Natural killer cell (primary cell): ENCODE data around the gene LILRA2. TPM values are rescaled to one million over a fixed set of nuclear protein-coding genes. Genes with fewer than 3 reads are reported as not detected.
"Not testable (repeated sequence)": the region's sequence is repeated elsewhere in the genome, so short reads cannot be mapped to it uniquely, and the experiment has no call there.

ENCODE experiments used
- ATAC-seq, 3 donors: fragments of 150-1000 bp in 2 of 3; fragments of 200-7000 bp in 1 of 3; cut with Tn5 transposase; 1 replicate in 1 of 3; 2 replicates in 2 of 3; pipeline ENCODE4 v1.10.0; 2021; ENCODE audit warnings: mild to moderate bottlenecking in 2 of 3, moderate library complexity in 2 of 3
- DNase-seq, 2 donors: peaks; one replicate each; pipeline versions ENCODE4 v3.0.0 to v3.0.0-alpha.2; 2013 to 2021; ENCODE audit warnings: mixed read lengths in 1 of 2
- H3K27ac ChIP-seq: one replicate; pipeline ENCODE4 v1.5.1; 2013; ENCODE audit warnings: mild to moderate bottlenecking, low read length
- H3K27me3 ChIP-seq: one replicate; pipeline ENCODE4 v1.6.1; 2013; ENCODE audit warnings: low read length; ENCODE audit not compliant: control insufficient read depth, insufficient read depth
- H3K36me3 ChIP-seq: one replicate; pipeline ENCODE4 v1.6.1; 2013; ENCODE audit warnings: low read length; ENCODE audit not compliant: control insufficient read depth, insufficient read depth
- H3K4me1 ChIP-seq: one replicate; pipeline ENCODE4 v1.6.1; 2013; ENCODE audit warnings: low read length; ENCODE audit not compliant: control insufficient read depth, insufficient read depth
- H3K4me3 ChIP-seq: one replicate; pipeline ENCODE4 v1.5.1; 2013; ENCODE audit warnings: low read length
- H3K9me3 ChIP-seq: one replicate; pipeline ENCODE4 v1.6.1; 2013; ENCODE audit warnings: low read length; ENCODE audit not compliant: control insufficient read depth, insufficient read depth
- H3K27ac Mint-ChIP-seq, 2 donors: one replicate each; pipeline ENCODE4 v1.8.0; 2022; ENCODE audit warnings: mild to moderate bottlenecking in 2 of 2, mixed read lengths in 2 of 2, moderate library complexity in 1 of 2
- H3K27me3 Mint-ChIP-seq, 2 donors: one replicate each; pipeline ENCODE4 v1.8.0; 2022; ENCODE audit warnings: low read depth in 2 of 2, mixed read lengths in 2 of 2
- H3K36me3 Mint-ChIP-seq: one replicate; pipeline ENCODE4 v1.8.0; 2022; ENCODE audit warnings: mixed read lengths
- H3K4me1 Mint-ChIP-seq, 2 donors: one replicate each; pipeline ENCODE4 v1.8.0; 2022; ENCODE audit warnings: mixed read lengths in 2 of 2
- H3K4me3 Mint-ChIP-seq: one replicate; pipeline ENCODE4 v1.8.0; 2022; ENCODE audit warnings: mild to moderate bottlenecking, moderate library complexity, mixed read lengths
- H3K9me3 Mint-ChIP-seq, 2 donors: one replicate each; pipeline ENCODE4 v1.8.0; 2022; ENCODE audit warnings: mixed read lengths in 2 of 2
- WGBS: methylation state at CpG from one replicate; pipeline ENCODE4 v1.1.7; 2013; ENCODE audit warnings: missing lambda C conversion rate; ENCODE audit not compliant: insufficient coverage; 5-methylcytosine and 5-hydroxymethylcytosine counted together
- intact Hi-C: fragments of 100-400 bp; cut with micrococcal nuclease; formaldehyde crosslinking; loops from one replicate; pipeline ENCODE4 v1.14.2; 2022
- total RNA-seq, 4 donors: library from RNA; stranded (reverse); fragments of 120-200 nt in 1 of 4; gene quantifications; one replicate each; pipeline versions ENCODE4 v1.2.3 to v1.2.4, GENCODE V29; 2013 to 2022
- TF ChIP-seq, protein P1 (sequence below): fragments of 200-600 bp; IDR thresholded peaks from one replicate; pipeline ENCODE4 v1.8.0; 2022; ENCODE audit warnings: antibody characterized with exemption

The LILRA2 gene
- total RNA-seq, 3 donors from 2014 or later (not counting 1 experiment from before 2014, with no cell fraction given) = 1.4 to 8.4 (median 5.6) TPM

DNA sequence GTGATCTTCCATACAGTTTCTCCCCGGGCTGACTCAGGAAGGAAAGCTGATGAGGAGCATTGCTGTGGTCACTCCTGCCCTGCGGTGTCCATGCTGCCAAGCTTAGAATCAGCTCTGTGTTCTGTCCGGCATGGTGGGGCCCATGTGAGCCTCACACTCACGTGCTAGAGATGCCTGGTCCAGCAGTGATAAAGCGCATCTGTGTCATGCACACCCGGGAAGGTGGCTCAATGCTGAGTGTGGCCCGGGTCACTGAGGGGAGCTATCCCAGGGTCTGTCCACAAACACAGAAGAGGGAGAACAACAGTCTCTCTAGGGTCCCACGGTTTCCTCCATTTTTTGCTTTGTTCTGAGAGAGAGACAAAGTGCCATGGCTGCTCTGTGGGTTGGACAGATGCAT, 53.2 kb downstream of the LILRA2 start:
- no peak overlapping the region for H3K4me3 ChIP-seq
- Mint-ChIP-seq H3K9me3 (no peaks in the 10 kb centered on the region), H3K36me3 (no peaks in the 10 kb centered on the region), H3K27me3 (peaks cover 9 to 13% of the 10 kb centered on the region in 2 donors), H3K4me3 (no peak overlapping the region), H3K4me1 (peaks cover 48 to 73% of the 10 kb centered on the region in 2 donors), H3K27ac (peak overlapping the region; percentile 50 to 76)
- H3K36me3 ChIP-seq = peaks cover 5% of the 10 kb centered on the region
- peaks cover 52% of the 10 kb centered on the region for H3K4me1 ChIP-seq
- TF ChIP-seq, protein P1, sequence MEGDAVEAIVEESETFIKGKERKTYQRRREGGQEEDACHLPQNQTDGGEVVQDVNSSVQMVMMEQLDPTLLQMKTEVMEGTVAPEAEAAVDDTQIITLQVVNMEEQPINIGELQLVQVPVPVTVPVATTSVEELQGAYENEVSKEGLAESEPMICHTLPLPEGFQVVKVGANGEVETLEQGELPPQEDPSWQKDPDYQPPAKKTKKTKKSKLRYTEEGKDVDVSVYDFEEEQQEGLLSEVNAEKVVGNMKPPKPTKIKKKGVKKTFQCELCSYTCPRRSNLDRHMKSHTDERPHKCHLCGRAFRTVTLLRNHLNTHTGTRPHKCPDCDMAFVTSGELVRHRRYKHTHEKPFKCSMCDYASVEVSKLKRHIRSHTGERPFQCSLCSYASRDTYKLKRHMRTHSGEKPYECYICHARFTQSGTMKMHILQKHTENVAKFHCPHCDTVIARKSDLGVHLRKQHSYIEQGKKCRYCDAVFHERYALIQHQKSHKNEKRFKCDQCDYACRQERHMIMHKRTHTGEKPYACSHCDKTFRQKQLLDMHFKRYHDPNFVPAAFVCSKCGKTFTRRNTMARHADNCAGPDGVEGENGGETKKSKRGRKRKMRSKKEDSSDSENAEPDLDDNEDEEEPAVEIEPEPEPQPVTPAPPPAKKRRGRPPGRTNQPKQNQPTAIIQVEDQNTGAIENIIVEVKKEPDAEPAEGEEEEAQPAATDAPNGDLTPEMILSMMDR = no peak
- H3K9me3 ChIP-seq = no peaks in the 10 kb centered on the region
- no peak overlapping the region for H3K27ac ChIP-seq
- WGBS = 91% methylated on average over 8 of the region's 8 CpGs
- intact Hi-C loops = no loop called here
- ATAC-seq = no peak
- DNase-seq = no peak
- no peaks in the 10 kb centered on the region for H3K27me3 ChIP-seq

DNA sequence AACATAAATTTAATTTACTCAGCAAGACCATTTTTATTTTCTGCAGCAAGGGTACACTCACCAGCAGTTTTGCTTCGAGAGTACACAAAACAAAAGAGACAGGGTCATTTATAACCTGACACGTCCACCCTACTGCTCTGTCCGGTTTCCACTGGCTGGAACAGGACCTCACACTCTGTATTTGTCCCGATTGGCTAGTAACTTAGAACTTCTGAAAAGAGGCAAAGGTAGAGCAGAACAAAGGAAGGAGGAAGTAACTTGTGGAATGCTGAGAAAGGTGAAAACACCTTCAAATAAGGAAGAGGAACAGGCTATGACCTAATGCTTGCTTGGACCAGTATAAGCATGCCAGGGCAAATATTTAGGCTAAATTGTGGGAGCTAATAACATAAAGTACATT, 54.3 kb downstream of the LILRA2 start:
- H3K9me3 Mint-ChIP-seq, H3K36me3 ChIP-seq, intact Hi-C loops, H3K27ac Mint-ChIP-seq, DNase-seq, H3K9me3 ChIP-seq, H3K4me3 Mint-ChIP-seq, H3K36me3 Mint-ChIP-seq, ATAC-seq, H3K27ac ChIP-seq, H3K27me3 ChIP-seq, H3K4me3 ChIP-seq: not testable (repeated sequence)
- 94% methylated on average over 4 of the region's 4 CpGs for WGBS
- peaks cover 52% of the 10 kb centered on the region for H3K4me1 ChIP-seq
- H3K27me3 Mint-ChIP-seq = peaks cover 9 to 13% of the 10 kb centered on the region in 2 donors
- peaks cover 36 to 61% of the 10 kb centered on the region in 2 donors for H3K4me1 Mint-ChIP-seq

DNA sequence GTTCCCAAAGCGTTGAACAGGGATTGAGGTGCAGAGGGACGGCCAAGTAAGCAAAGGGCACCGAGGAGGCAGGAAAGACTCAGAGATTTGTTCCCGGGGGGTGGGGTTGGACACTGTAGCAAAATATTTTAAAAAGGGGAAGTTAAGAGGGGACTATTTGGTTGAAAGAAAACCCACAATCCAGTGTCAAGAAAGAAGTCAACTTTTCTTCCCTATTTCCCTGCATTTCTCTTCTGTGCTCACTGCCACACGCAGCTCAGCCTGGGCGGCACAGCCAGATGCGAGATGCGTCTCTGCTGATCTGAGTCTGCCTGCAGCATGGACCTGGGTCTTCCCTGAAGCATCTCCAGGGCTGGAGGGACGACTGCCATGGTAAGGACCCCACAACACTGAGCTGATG, 56.7 kb downstream of the LILRA2 start, which contains the start of gene LILRB1:
TSS of gene LILRB1 (plus strand) at position 223 of the 400 bp plus-strand sequence. CDS start 590 bp downstream, outside the sequence.
- H3K4me1 ChIP-seq = peaks cover 37% of the 10 kb centered on the region
- H3K27ac ChIP-seq, H3K36me3 Mint-ChIP-seq, H3K27me3 ChIP-seq, DNase-seq, H3K9me3 ChIP-seq, H3K9me3 Mint-ChIP-seq: not testable (repeated sequence)
- intact Hi-C loops = loop anchor here (2.0 kb wide), 1 partner anchor 333 kb away; no protein-coding TSS in a partner anchor
- peak in 1 of 3 donors; percentile 12 for ATAC-seq
- Mint-ChIP-seq H3K27ac (peak within 1 kb of the TSS; percentile 41 to 66), H3K4me1 (peaks cover 22 to 39% of the 10 kb centered on the region in 2 donors), H3K27me3 (peaks cover 9 to 13% of the 10 kb centered on the region in 2 donors), H3K4me3 (peak within 1 kb of the TSS; percentile 60)
- H3K4me3 ChIP-seq = peak within 1 kb of the TSS; percentile 4
- peaks cover 12% of the 10 kb centered on the region for H3K36me3 ChIP-seq
- 16% methylated on average over 9 of the region's 9 CpGs for WGBS

DNA sequence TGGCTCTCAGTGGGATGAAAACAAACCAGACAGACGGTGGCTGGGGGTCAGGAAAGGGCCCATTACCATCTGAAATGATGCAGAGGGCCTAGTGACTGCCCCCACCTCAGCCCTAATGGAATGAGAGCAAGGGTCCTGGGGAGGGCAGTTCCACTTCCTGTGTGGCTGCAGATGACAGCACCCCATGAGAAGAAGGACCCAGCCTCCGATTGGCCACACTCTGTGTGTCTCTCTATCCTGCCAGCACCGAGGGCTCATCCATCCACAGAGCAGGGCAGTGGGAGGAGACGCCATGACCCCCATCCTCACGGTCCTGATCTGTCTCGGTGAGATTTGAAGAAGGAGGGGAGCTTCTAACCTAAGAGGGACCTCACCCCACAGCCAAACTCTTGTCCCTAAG, 57.2 kb downstream of the LILRA2 start:
- peak in 1 of 3 donors; percentile 35 for ATAC-seq
- intact Hi-C loops = loop anchor here (2.0 kb wide), 1 partner anchor 334 kb away; no protein-coding TSS in a partner anchor
- H3K9me3 Mint-ChIP-seq = no peaks in the 10 kb centered on the region
- peaks cover 12% of the 10 kb centered on the region for H3K36me3 ChIP-seq
- TF ChIP-seq, protein P1 = no peak
- peaks cover 19 to 34% of the 10 kb centered on the region in 2 donors for H3K4me1 Mint-ChIP-seq
- H3K27ac Mint-ChIP-seq = peak overlapping the region; percentile 41 to 66
- H3K27me3 ChIP-seq = no peaks in the 10 kb centered on the region
- H3K36me3 Mint-ChIP-seq = no peaks in the 10 kb centered on the region
- no peak overlapping the region for H3K27ac ChIP-seq
- no peak for DNase-seq
- H3K4me3 Mint-ChIP-seq = peak overlapping the region; percentile 60
- peaks cover 32% of the 10 kb centered on the region for H3K4me1 ChIP-seq
- H3K4me3 ChIP-seq = peak overlapping the region; percentile 4
- H3K27me3 Mint-ChIP-seq = peaks cover 9 to 13% of the 10 kb centered on the region in 2 donors
- 14% methylated on average over 3 of the region's 6 CpGs for WGBS
- no peaks in the 10 kb centered on the region for H3K9me3 ChIP-seq

DNA sequence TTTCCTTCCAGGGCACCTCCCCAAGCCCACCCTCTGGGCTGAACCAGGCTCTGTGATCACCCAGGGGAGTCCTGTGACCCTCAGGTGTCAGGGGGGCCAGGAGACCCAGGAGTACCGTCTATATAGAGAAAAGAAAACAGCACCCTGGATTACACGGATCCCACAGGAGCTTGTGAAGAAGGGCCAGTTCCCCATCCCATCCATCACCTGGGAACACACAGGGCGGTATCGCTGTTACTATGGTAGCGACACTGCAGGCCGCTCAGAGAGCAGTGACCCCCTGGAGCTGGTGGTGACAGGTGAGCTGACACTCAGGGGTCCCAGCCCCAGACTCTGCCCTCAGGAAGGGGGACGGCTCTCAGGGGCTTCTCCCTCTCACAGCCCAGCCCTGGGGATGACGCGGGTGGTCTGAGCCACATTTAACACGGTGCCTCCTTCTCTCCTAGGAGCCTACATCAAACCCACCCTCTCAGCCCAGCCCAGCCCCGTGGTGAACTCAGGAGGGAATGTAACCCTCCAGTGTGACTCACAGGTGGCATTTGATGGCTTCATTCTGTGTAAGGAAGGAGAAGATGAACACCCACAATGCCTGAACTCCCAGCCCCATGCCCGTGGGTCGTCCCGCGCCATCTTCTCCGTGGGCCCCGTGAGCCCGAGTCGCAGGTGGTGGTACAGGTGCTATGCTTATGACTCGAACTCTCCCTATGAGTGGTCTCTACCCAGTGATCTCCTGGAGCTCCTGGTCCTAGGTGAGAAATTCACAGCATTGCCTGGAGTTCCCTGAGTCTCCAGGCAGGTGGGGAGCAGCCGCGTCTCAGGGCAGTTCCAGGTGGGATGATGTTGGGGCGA, 58.1 kb downstream of the LILRA2 start:
- not testable (repeated sequence) for H3K27ac ChIP-seq

DNA sequence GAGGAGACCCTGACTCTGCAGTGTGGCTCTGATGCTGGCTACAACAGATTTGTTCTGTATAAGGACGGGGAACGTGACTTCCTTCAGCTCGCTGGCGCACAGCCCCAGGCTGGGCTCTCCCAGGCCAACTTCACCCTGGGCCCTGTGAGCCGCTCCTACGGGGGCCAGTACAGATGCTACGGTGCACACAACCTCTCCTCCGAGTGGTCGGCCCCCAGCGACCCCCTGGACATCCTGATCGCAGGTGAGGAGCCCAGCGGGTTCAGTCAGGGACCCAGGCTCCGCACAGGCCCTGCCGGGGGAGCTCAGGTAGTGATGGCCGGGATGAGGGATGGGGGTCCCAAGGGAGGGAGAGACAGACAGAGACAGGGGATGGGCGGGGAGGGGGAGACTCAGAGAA, 58.9 kb downstream of the LILRA2 start:
- Mint-ChIP-seq H3K27me3 (peaks cover 9 to 13% of the 10 kb centered on the region in 2 donors), H3K4me1 (peaks cover 9 to 21% of the 10 kb centered on the region in 2 donors)
- H3K27ac Mint-ChIP-seq, H3K27ac ChIP-seq, DNase-seq, H3K4me3 Mint-ChIP-seq, H3K27me3 ChIP-seq, H3K9me3 ChIP-seq, H3K36me3 ChIP-seq, H3K4me3 ChIP-seq, intact Hi-C loops, H3K36me3 Mint-ChIP-seq, H3K9me3 Mint-ChIP-seq, ATAC-seq: not testable (repeated sequence)
- H3K4me1 ChIP-seq = peaks cover 26% of the 10 kb centered on the region
- WGBS = 93% methylated on average over 16 of the region's 16 CpGs

More for the DNA sequence above, 58.1 kb downstream of the LILRA2 start:
- Mint-ChIP-seq H3K4me1 (peaks cover 10 to 25% of the 10 kb centered on the region in 2 donors), H3K27me3 (peaks cover 9 to 13% of the 10 kb centered on the region in 2 donors)
- H3K4me3 ChIP-seq, H3K4me3 Mint-ChIP-seq, DNase-seq, H3K9me3 Mint-ChIP-seq, H3K36me3 Mint-ChIP-seq, H3K27ac Mint-ChIP-seq, H3K27me3 ChIP-seq, H3K9me3 ChIP-seq, ATAC-seq: not testable (repeated sequence)
- 92% methylated on average over 22 of the region's 23 CpGs for WGBS
- Histone ChIP-seq H3K36me3 (peaks cover 11% of the 10 kb centered on the region), H3K4me1 (peaks cover 28% of the 10 kb centered on the region)
- intact Hi-C loops = loop anchor here (2.0 kb wide), 1 partner anchor 335 kb away; no protein-coding TSS in a partner anchor
